IMR-90 (cell line): Measurements from ENCODE around the gene MMP25. TPM values are rescaled to one million over a fixed set of nuclear protein-coding genes. Genes with fewer than 3 reads are reported as not detected.

Source experiments
- ATAC-seq: fragments of 200-7000 bp; cut with Tn5 transposase; 2 replicates; pipeline ENCODE4 v1.9.1; 2020; ENCODE audit warnings: low read depth, mild to moderate bottlenecking, moderate library complexity
- BruUV-seq: library from RNA; stranded (reverse); fragments of 400-500 nt; replicated peaks from 2 replicates; lab custom pipeline; 2021; lab: Mats Ljungman, UMichigan
- CTCF ChIA-PET: fragments of 300-600 bp; formaldehyde crosslinking; extraction: SDS; loops from one replicate; lab custom pipeline; 2021; ENCODE audit warnings: antibody characterized with exemption; lab: Yijun Ruan, JAX
- POLR2A ChIA-PET: fragments of 300-600 bp; sonication (Branson Sonifier 250); formaldehyde crosslinking; loops from one replicate; lab custom pipeline; 2022; ENCODE audit warnings: antibody characterized with exemption; ENCODE audit not compliant: unreplicated experiment; lab: Charles Lee
- DNase-seq: peaks from one replicate; pipeline ENCODE4 v3.0.0; 2013
- H2AFZ ChIP-seq: replicated peaks from 2 replicates; pipeline ENCODE3; 2013; ENCODE audit warnings: low read length, mild to moderate bottlenecking; ENCODE audit not compliant: poor library complexity
- H2AK5ac ChIP-seq: 2 replicates; pipeline ENCODE4 v1.6.1; 2013; ENCODE audit warnings: low read depth, low read length, inconsistent platforms
- H2AK9ac ChIP-seq: replicated peaks from 2 replicates; pipeline ENCODE3; 2013; ENCODE audit warnings: mild to moderate bottlenecking, low read depth, low read length, moderate library complexity; ENCODE audit not compliant: poor library complexity
- H2BK120ac ChIP-seq: 2 replicates; pipeline ENCODE4 v1.6.1; 2013; ENCODE audit warnings: low read depth, low read length, inconsistent platforms
- H2BK15ac ChIP-seq: 3 replicates; pipeline ENCODE4 v1.6.1; 2013; ENCODE audit warnings: low read depth, low read length, inconsistent platforms
- H2BK20ac ChIP-seq: 2 replicates; pipeline ENCODE4 v1.6.1; 2013; ENCODE audit warnings: low read depth, mild to moderate bottlenecking, inconsistent platforms, low read length, moderate library complexity
- H2BK5ac ChIP-seq: 2 replicates; pipeline ENCODE4 v1.6.1; 2013; ENCODE audit warnings: mild to moderate bottlenecking, low read depth, low read length, inconsistent platforms; ENCODE audit not compliant: poor library complexity, severe bottlenecking
- H3K14ac ChIP-seq: replicated peaks from 2 replicates; pipeline ENCODE4 v1.6.1; 2013; ENCODE audit warnings: low read depth, low read length, inconsistent platforms
- H3K18ac ChIP-seq: 2 replicates; pipeline ENCODE4 v1.6.1; 2013; ENCODE audit warnings: low read depth, low read length, control low read depth
- H3K23ac ChIP-seq: 2 replicates; pipeline ENCODE4 v1.6.1; 2013; ENCODE audit warnings: low read depth, low read length, inconsistent platforms
- H3K27ac ChIP-seq: 2 replicates; pipeline ENCODE4 v1.5.1; 2013; ENCODE audit warnings: mild to moderate bottlenecking, control low read depth, low read length; ENCODE audit not compliant: insufficient read depth
- H3K27me3 ChIP-seq: 2 replicates; pipeline ENCODE4 v1.6.1; 2013; ENCODE audit warnings: low read length; ENCODE audit not compliant: control insufficient read depth, insufficient read depth
- H3K36me3 ChIP-seq: 2 replicates; pipeline ENCODE4 v1.6.1; 2013; ENCODE audit warnings: low read length, mixed read lengths; ENCODE audit not compliant: control insufficient read depth, insufficient read depth
- H3K4ac ChIP-seq: 2 replicates; pipeline ENCODE4 v1.6.1; 2013; ENCODE audit warnings: low read depth, low read length, inconsistent platforms
- H3K4me1 ChIP-seq: 2 replicates; pipeline ENCODE4 v1.6.1; 2013; ENCODE audit warnings: low read length, mixed read lengths; ENCODE audit not compliant: control insufficient read depth, insufficient read depth
- H3K4me2 ChIP-seq: 2 replicates; pipeline ENCODE4 v1.6.1; 2013; ENCODE audit warnings: low read depth, mild to moderate bottlenecking, control low read depth, low read length, moderate library complexity
- H3K4me3 ChIP-seq: 2 replicates; pipeline ENCODE4 v1.5.1; 2013; ENCODE audit warnings: low read depth, mild to moderate bottlenecking, control low read depth, low read length, moderate library complexity; ENCODE audit not compliant: insufficient read depth
- H3K56ac ChIP-seq: 2 replicates; pipeline ENCODE4 v1.6.1; 2013; ENCODE audit warnings: low read length, inconsistent platforms; ENCODE audit not compliant: insufficient read depth; ENCODE audit errors: extremely low read depth
- H3K79me1 ChIP-seq, 2 experiments: 2 replicates each; pipeline ENCODE4 v1.6.1; 2013; ENCODE audit warnings: low read length in 2 of 2, inconsistent platforms in 1 of 2, low read depth in 1 of 2
- H3K9ac ChIP-seq: 2 replicates; pipeline ENCODE4 v1.6.1; 2013; ENCODE audit warnings: low read depth, low read length, control low read depth
- H3K9me1 ChIP-seq: 2 replicates; pipeline ENCODE4 v1.6.1; 2013; ENCODE audit warnings: low read length, inconsistent platforms; ENCODE audit not compliant: insufficient read depth
- H3K9me3 ChIP-seq: 2 replicates; pipeline ENCODE4 v1.6.1; 2013; ENCODE audit warnings: low read length; ENCODE audit not compliant: control insufficient read depth, insufficient read depth
- H4K20me1 ChIP-seq: 2 replicates; pipeline ENCODE4 v1.6.1; 2013; ENCODE audit warnings: low read length, inconsistent platforms; ENCODE audit not compliant: insufficient read depth
- H4K5ac ChIP-seq: 2 replicates; pipeline ENCODE4 v1.6.1; 2013; ENCODE audit warnings: mild to moderate bottlenecking, low read depth, low read length, control low read depth
- H4K8ac ChIP-seq, 2 experiments: 2 replicates each; pipeline ENCODE4 v1.6.1; 2013; ENCODE audit warnings: low read depth in 2 of 2, low read length in 2 of 2, control low read depth in 1 of 2, inconsistent platforms in 1 of 2
- H4K91ac ChIP-seq: 2 replicates; pipeline ENCODE4 v1.6.1; 2013; ENCODE audit warnings: low read depth, low read length, inconsistent platforms; ENCODE audit not compliant: insufficient read depth
- BHLHE40 ChIP-seq: fragments of 150-350 bp; IDR thresholded peaks from 2 replicates; pipeline ENCODE4 v1.6.1; 2016; ENCODE audit warnings: mild to moderate bottlenecking, low read depth, low read length
- CHD1 ChIP-seq: IDR thresholded peaks from 2 replicates; pipeline ENCODE4 v1.6.1; 2012; ENCODE audit warnings: low read depth, low read length, improper control_type of control experiment
- FOS ChIP-seq: fragments of 150-350 bp; IDR thresholded peaks from 2 replicates; pipeline ENCODE4 v1.6.1; 2016; ENCODE audit warnings: low read depth, low read length
- MAZ ChIP-seq: IDR thresholded peaks from 2 replicates; pipeline ENCODE4 v1.6.1; 2012; ENCODE audit warnings: low read depth, mild to moderate bottlenecking, low read length, improper control_type of control experiment, moderate library complexity, borderline replicate concordance
- MXI1 ChIP-seq: IDR thresholded peaks from 2 replicates; pipeline ENCODE4 v1.6.1; 2012; ENCODE audit warnings: low read depth, mild to moderate bottlenecking, low read length, moderate library complexity, borderline replicate concordance
- NFE2L2 ChIP-seq: fragments of 150-350 bp; IDR thresholded peaks from 2 replicates; pipeline ENCODE4 v1.6.1; 2016; ENCODE audit warnings: low read depth, mild to moderate bottlenecking, low read length
- POLR2A ChIP-seq: IDR thresholded peaks from 2 replicates; pipeline ENCODE4 v1.6.1; 2012; ENCODE audit warnings: mild to moderate bottlenecking, low read depth, low read length
- RAD21 ChIP-seq: IDR thresholded peaks from 2 replicates; pipeline ENCODE4 v1.6.1; 2012; ENCODE audit warnings: low read length, improper control_type of control experiment
- RFX5 ChIP-seq: IDR thresholded peaks from 2 replicates; pipeline ENCODE4 v1.8.0; 2012; ENCODE audit warnings: low read depth, mild to moderate bottlenecking, low read length, moderate library complexity
- SMC3 ChIP-seq: fragments of 150-350 bp; IDR thresholded peaks from 2 replicates; pipeline ENCODE4 v1.6.1; 2016; ENCODE audit warnings: low read depth, mild to moderate bottlenecking, antibody characterized with exemption, low read length, moderate library complexity
- WGBS, 2 experiments: methylation state at CpG; one replicate each; pipeline versions ENCODE4 v1.1.5 to v1.1.7; 2013; ENCODE audit warnings: missing lambda C conversion rate in 2 of 2; ENCODE audit not compliant: insufficient read length in 1 of 2; ENCODE audit errors: extremely low coverage in 2 of 2; 5-methylcytosine and 5-hydroxymethylcytosine counted together
- dilution Hi-C: fragments of 300-500 bp; cut with HindIII; formaldehyde crosslinking; loops from one replicate; pipeline ENCODE4 v1.14.3; 2018; ENCODE audit warnings: low sequenced_read_pairs; ENCODE audit not compliant: unreplicated experiment
- in situ Hi-C: fragments of 300-500 bp; cut with MboI; formaldehyde crosslinking; loops from 3 replicates; pipeline ENCODE4 v1.14.3; 2019; ENCODE audit warnings: low sequenced_read_pairs, inconsistent platforms, mixed read lengths
- intact Hi-C: fragments of 100-400 bp; cut with micrococcal nuclease; formaldehyde crosslinking; loops from 2 replicates; pipeline ENCODE4 v1.10.0; 2022
- polyA plus RNA-seq, 3 experiments: library from polyadenylated mRNA; depleted of rRNA; stranded (reverse); fragments of >200 nt; gene quantifications; 2 replicates each; pipeline ENCODE4 v1.2.3, GENCODE V29; 2012; ENCODE audit warnings: low replicate concordance in 1 of 3
- total RNA-seq: library from RNA; depleted of rRNA; stranded (reverse); fragments of >200 nt; gene quantifications from 2 replicates; pipeline ENCODE4 v1.2.3, GENCODE V29; 2012
- TF ChIP-seq, protein P1 (sequence below): fragments of 150-350 bp; IDR thresholded peaks from 2 replicates; pipeline ENCODE4 v1.6.1; 2017; ENCODE audit warnings: mild to moderate bottlenecking, antibody characterized with exemption, low read length, low read depth
- TF ChIP-seq, protein P2 (sequence below): conservative IDR thresholded peaks from 2 replicates; pipeline ENCODE4 v1.5.1; 2012; ENCODE audit warnings: mild to moderate bottlenecking, low read depth, low read length, improper control_type of control experiment
- TF ChIP-seq, protein P3 (sequence below): fragments of 150-350 bp; IDR thresholded peaks from 2 replicates; pipeline ENCODE4 v1.6.1; 2016; ENCODE audit warnings: low read depth, mild to moderate bottlenecking, low read length, moderate library complexity, borderline replicate concordance

The MMP25 gene
- total and polyA plus RNA-seq, 2 of the 4 experiments (the other 2 are of a cell fraction): 0.07 TPM; not detected in 1

DNA sequence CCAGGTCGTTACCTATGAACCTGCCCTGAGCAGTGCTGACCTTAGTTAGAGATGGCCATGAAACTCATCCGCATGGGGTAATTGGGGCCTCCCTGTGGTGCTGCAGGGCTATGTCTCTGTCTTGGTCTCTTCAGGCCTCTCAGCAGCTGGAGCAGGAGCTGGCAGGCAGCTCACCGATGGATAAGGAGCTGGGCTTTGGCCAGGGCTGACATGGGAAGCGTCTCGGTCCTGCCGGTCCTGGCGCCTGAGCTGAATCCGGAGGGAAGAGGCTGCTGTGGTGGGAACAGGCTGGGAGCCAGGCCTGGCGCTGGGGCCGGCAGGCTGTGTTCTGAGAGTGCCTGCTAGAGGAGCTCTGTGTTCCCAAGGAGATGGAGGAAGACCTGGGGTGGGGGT, 29.2 kb downstream of the MMP25 start:
- dilution Hi-C loops (no loop called here), in situ Hi-C loops (no loop called here), intact Hi-C loops (no loop called here)
- Histone ChIP-seq H3K79me1 (no peaks in the 10 kb centered on the region), H3K23ac (no peak overlapping the region), H4K91ac (no peak overlapping the region), H2BK15ac (no peak overlapping the region), H3K14ac (no peak overlapping the region), H3K56ac (no peak overlapping the region), H3K36me3 (no peaks in the 10 kb centered on the region), H2AK9ac (no peak overlapping the region), H2BK120ac (no peak overlapping the region), H3K4me2 (no peak overlapping the region), H4K5ac (no peak overlapping the region), H3K4ac (no peak overlapping the region), H3K27me3 (peaks cover 53% of the 10 kb centered on the region), H3K9me3 (no peaks in the 10 kb centered on the region), H2AFZ (no peak overlapping the region), H4K8ac (no peak overlapping the region), H3K9ac (no peak overlapping the region), H3K4me1 (no peaks in the 10 kb centered on the region), H3K27ac (no peak overlapping the region), H3K9me1 (peaks cover 6% of the 10 kb centered on the region; the same call in 1 of the 2 replicates), H3K18ac (no peak overlapping the region), H4K20me1 (no peaks in the 10 kb centered on the region), H2AK5ac (no peak overlapping the region), H2BK20ac (no peak overlapping the region), H3K4me3 (no peak overlapping the region), H2BK5ac (no peak overlapping the region)
- DNase-seq (no peak), ATAC-seq (no peak)
- ChIA-PET CTCF (interaction anchor here (1.1 kb wide), 1 partner anchor 17 kb away, joined by 4 read pairs; no protein-coding TSS in a partner anchor), POLR2A (no interaction called here)
- WGBS, 2 experiments: 11% methylated on average over 3 of the region's 10 CpGs; no CpG with 5 or more reads in 1 of the 2 experiments
- BruUV-seq: no TSS peak
- TF ChIP-seq CHD1: no peak
- no peak for TF ChIP-seq RAD21
- no peak for TF ChIP-seq BHLHE40
- no peak for TF ChIP-seq SMC3
- TF ChIP-seq, protein P1, sequence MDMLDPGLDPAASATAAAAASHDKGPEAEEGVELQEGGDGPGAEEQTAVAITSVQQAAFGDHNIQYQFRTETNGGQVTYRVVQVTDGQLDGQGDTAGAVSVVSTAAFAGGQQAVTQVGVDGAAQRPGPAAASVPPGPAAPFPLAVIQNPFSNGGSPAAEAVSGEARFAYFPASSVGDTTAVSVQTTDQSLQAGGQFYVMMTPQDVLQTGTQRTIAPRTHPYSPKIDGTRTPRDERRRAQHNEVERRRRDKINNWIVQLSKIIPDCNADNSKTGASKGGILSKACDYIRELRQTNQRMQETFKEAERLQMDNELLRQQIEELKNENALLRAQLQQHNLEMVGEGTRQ: no peak
- TF ChIP-seq NFE2L2: no peak
- TF ChIP-seq RFX5: no peak
- no peak for TF ChIP-seq POLR2A
- TF ChIP-seq, protein P2, sequence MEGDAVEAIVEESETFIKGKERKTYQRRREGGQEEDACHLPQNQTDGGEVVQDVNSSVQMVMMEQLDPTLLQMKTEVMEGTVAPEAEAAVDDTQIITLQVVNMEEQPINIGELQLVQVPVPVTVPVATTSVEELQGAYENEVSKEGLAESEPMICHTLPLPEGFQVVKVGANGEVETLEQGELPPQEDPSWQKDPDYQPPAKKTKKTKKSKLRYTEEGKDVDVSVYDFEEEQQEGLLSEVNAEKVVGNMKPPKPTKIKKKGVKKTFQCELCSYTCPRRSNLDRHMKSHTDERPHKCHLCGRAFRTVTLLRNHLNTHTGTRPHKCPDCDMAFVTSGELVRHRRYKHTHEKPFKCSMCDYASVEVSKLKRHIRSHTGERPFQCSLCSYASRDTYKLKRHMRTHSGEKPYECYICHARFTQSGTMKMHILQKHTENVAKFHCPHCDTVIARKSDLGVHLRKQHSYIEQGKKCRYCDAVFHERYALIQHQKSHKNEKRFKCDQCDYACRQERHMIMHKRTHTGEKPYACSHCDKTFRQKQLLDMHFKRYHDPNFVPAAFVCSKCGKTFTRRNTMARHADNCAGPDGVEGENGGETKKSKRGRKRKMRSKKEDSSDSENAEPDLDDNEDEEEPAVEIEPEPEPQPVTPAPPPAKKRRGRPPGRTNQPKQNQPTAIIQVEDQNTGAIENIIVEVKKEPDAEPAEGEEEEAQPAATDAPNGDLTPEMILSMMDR: no peak
- no peak for TF ChIP-seq MXI1
- TF ChIP-seq, protein P3, sequence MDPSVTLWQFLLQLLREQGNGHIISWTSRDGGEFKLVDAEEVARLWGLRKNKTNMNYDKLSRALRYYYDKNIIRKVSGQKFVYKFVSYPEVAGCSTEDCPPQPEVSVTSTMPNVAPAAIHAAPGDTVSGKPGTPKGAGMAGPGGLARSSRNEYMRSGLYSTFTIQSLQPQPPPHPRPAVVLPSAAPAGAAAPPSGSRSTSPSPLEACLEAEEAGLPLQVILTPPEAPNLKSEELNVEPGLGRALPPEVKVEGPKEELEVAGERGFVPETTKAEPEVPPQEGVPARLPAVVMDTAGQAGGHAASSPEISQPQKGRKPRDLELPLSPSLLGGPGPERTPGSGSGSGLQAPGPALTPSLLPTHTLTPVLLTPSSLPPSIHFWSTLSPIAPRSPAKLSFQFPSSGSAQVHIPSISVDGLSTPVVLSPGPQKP: no peak
- no peak for TF ChIP-seq MAZ
- no peak for TF ChIP-seq FOS
